Effector memory CD8-positive, alpha-beta T cell (primary cell): ENCODE data around the gene TTC9B.

Source experiments
- ATAC-seq: fragments of 150-1000 bp; cut with Tn5 transposase; replicated peaks from 2 replicates; pipeline ENCODE4 v1.10.0; 2021; ENCODE audit warnings: mild to moderate bottlenecking, moderate library complexity
- DNase-seq, 3 experiments: peaks; one replicate each; pipeline ENCODE4 v3.0.0; 2021
- H3K27ac Mint-ChIP-seq, 2 donors: one replicate each; pipeline ENCODE4 v1.8.0; 2022; ENCODE audit warnings: mild to moderate bottlenecking in 2 of 2, mixed read lengths in 2 of 2, moderate library complexity in 2 of 2
- H3K27me3 Mint-ChIP-seq, 2 donors: one replicate each; pipeline ENCODE4 v1.8.0; 2022; ENCODE audit warnings: mixed read lengths in 2 of 2
- H3K36me3 Mint-ChIP-seq: one replicate; pipeline ENCODE4 v1.8.0; 2022; ENCODE audit warnings: mild to moderate bottlenecking, moderate library complexity, mixed read lengths; ENCODE audit not compliant: insufficient read depth
- H3K4me1 Mint-ChIP-seq, 2 donors: one replicate each; pipeline ENCODE4 v1.8.0; 2022; ENCODE audit warnings: low read depth in 2 of 2, mixed read lengths in 2 of 2
- H3K4me3 Mint-ChIP-seq, 2 donors: one replicate each; pipeline ENCODE4 v1.8.0; 2022; ENCODE audit warnings: mild to moderate bottlenecking in 2 of 2, mixed read lengths in 2 of 2, moderate library complexity in 2 of 2
- H3K9me3 Mint-ChIP-seq, 2 donors: one replicate each; pipeline ENCODE4 v1.8.0; 2022; ENCODE audit warnings: mixed read lengths in 2 of 2

The TTC9B gene

GRCh38 chr19:40255619-40256166 is 37.5 kb upstream of the TTC9B start:
- ATAC-seq = no peak
- no peaks in the 10 kb centered on the region for H3K9me3 Mint-ChIP-seq
- H3K4me1 Mint-ChIP-seq = peaks cover 20 to 28% of the 10 kb centered on the region in 2 donors
- DNase-seq = no peak
- H3K4me3 Mint-ChIP-seq = no peak overlapping the region
- no peaks in the 10 kb centered on the region for H3K27me3 Mint-ChIP-seq
- peak overlapping the region; percentile 81 to 88 for H3K27ac Mint-ChIP-seq
- peaks cover 54% of the 10 kb centered on the region for H3K36me3 Mint-ChIP-seq

- H3K27ac Mint-ChIP-seq = peak overlapping the region; percentile 81 to 88
- ATAC-seq = no peak
- peaks cover 21 to 32% of the 10 kb centered on the region in 2 donors for H3K4me1 Mint-ChIP-seq
- no peak for DNase-seq
- no peaks in the 10 kb centered on the region for H3K9me3 Mint-ChIP-seq
- peaks cover 53% of the 10 kb centered on the region for H3K36me3 Mint-ChIP-seq
- no peaks in the 10 kb centered on the region for H3K27me3 Mint-ChIP-seq
- H3K4me3 Mint-ChIP-seq = no peak overlapping the region
These were observed 36.7 kb upstream of the TTC9B start for GRCh38 chr19:40254714-40255418.

GRCh38 chr19:40253611-40254092 is 35.5 kb upstream of the TTC9B start:
- peaks cover 21 to 31% of the 10 kb centered on the region in 2 donors for H3K4me1 Mint-ChIP-seq
- H3K27me3 Mint-ChIP-seq = no peaks in the 10 kb centered on the region
- DNase-seq = no peak
- H3K36me3 Mint-ChIP-seq = peaks cover 61% of the 10 kb centered on the region
- peak overlapping the region; percentile 27 to 75 for H3K27ac Mint-ChIP-seq
- H3K4me3 Mint-ChIP-seq = no peak overlapping the region
- H3K9me3 Mint-ChIP-seq = no peaks in the 10 kb centered on the region
- ATAC-seq = no peak

GRCh38 chr19:40252395-40252794 is 34.2 kb upstream of the TTC9B start:
- ATAC-seq (no peak), DNase-seq (no peak)
- peaks cover 32 to 34% of the 10 kb centered on the region in 2 donors for H3K4me1 Mint-ChIP-seq
- no peaks in the 10 kb centered on the region for H3K9me3 Mint-ChIP-seq
- peak overlapping the region; percentile 27 to 29 for H3K27ac Mint-ChIP-seq
- H3K36me3 Mint-ChIP-seq = peaks cover 56% of the 10 kb centered on the region
- no peaks in the 10 kb centered on the region for H3K27me3 Mint-ChIP-seq
- H3K4me3 Mint-ChIP-seq = no peak overlapping the region

- H3K4me1 Mint-ChIP-seq = peaks cover 33 to 34% of the 10 kb centered on the region in 2 donors
- H3K27me3 Mint-ChIP-seq = no peaks in the 10 kb centered on the region
- no peak for ATAC-seq
- no peak for DNase-seq
- H3K4me3 Mint-ChIP-seq = no peak overlapping the region
- no peaks in the 10 kb centered on the region for H3K9me3 Mint-ChIP-seq
- peak overlapping the region in 1 of 2 donors; percentile 29 for H3K27ac Mint-ChIP-seq
- H3K36me3 Mint-ChIP-seq = peaks cover 56% of the 10 kb centered on the region
These were observed 33.8 kb upstream of the TTC9B start for GRCh38 chr19:40251991-40252390.

GRCh38 chr19:40251244-40251643 is 33.1 kb upstream of the TTC9B start:
- Mint-ChIP-seq H3K27ac (no peak overlapping the region), H3K4me3 (no peak overlapping the region), H3K4me1 (peaks cover 34% of the 10 kb centered on the region in 2 donors), H3K36me3 (peaks cover 57% of the 10 kb centered on the region), H3K9me3 (no peaks in the 10 kb centered on the region), H3K27me3 (no peaks in the 10 kb centered on the region)
- ATAC-seq (no peak), DNase-seq (no peak)

GRCh38 chr19:40249781-40250180 is 31.6 kb upstream of the TTC9B start:
- no peak for DNase-seq
- Mint-ChIP-seq H3K4me1 (peaks cover 26 to 32% of the 10 kb centered on the region in 2 donors), H3K9me3 (no peaks in the 10 kb centered on the region), H3K36me3 (peaks cover 52% of the 10 kb centered on the region), H3K27me3 (no peaks in the 10 kb centered on the region), H3K4me3 (no peak overlapping the region), H3K27ac (peak overlapping the region; percentile 56 to 57)
- ATAC-seq = no peak

GRCh38 chr19:40249201-40249600 is 31.0 kb upstream of the TTC9B start:
- no peaks in the 10 kb centered on the region for H3K27me3 Mint-ChIP-seq
- H3K4me3 Mint-ChIP-seq = no peak overlapping the region
- H3K9me3 Mint-ChIP-seq = no peaks in the 10 kb centered on the region
- ATAC-seq (no peak), DNase-seq (no peak)
- H3K36me3 Mint-ChIP-seq = peaks cover 50% of the 10 kb centered on the region
- peaks cover 26 to 32% of the 10 kb centered on the region in 2 donors for H3K4me1 Mint-ChIP-seq
- peak overlapping the region; percentile 56 to 57 for H3K27ac Mint-ChIP-seq

GRCh38 chr19:40247735-40248262 is 29.6 kb upstream of the TTC9B start:
- peaks cover 26 to 27% of the 10 kb centered on the region in 2 donors for H3K4me1 Mint-ChIP-seq
- H3K27ac Mint-ChIP-seq = peak overlapping the region; percentile 83 to 89
- no peak overlapping the region for H3K4me3 Mint-ChIP-seq
- DNase-seq (no peak), ATAC-seq (no peak)
- no peaks in the 10 kb centered on the region for H3K9me3 Mint-ChIP-seq
- peaks cover 41% of the 10 kb centered on the region for H3K36me3 Mint-ChIP-seq
- H3K27me3 Mint-ChIP-seq = no peaks in the 10 kb centered on the region

GRCh38 chr19:40247178-40247577 is 29.0 kb upstream of the TTC9B start:
- no peak overlapping the region for H3K4me3 Mint-ChIP-seq
- peaks cover 45% of the 10 kb centered on the region for H3K36me3 Mint-ChIP-seq
- no peak for ATAC-seq
- no peaks in the 10 kb centered on the region for H3K27me3 Mint-ChIP-seq
- no peaks in the 10 kb centered on the region for H3K9me3 Mint-ChIP-seq
- no peak for DNase-seq
- peaks cover 21 to 24% of the 10 kb centered on the region in 2 donors for H3K4me1 Mint-ChIP-seq
- H3K27ac Mint-ChIP-seq = no peak overlapping the region

GRCh38 chr19:40246292-40247073 is 28.3 kb upstream of the TTC9B start:
- H3K4me1 Mint-ChIP-seq = peaks cover 20 to 24% of the 10 kb centered on the region in 2 donors
- no peaks in the 10 kb centered on the region for H3K9me3 Mint-ChIP-seq
- no peak for ATAC-seq
- peak overlapping the region in 1 of 2 donors; percentile 76 for H3K27ac Mint-ChIP-seq
- H3K36me3 Mint-ChIP-seq = peaks cover 49% of the 10 kb centered on the region
- no peaks in the 10 kb centered on the region for H3K27me3 Mint-ChIP-seq
- no peak overlapping the region for H3K4me3 Mint-ChIP-seq
- no peak for DNase-seq

- ATAC-seq (no peak), DNase-seq (no peak)
- H3K36me3 Mint-ChIP-seq = peaks cover 54% of the 10 kb centered on the region
- no peak overlapping the region for H3K4me3 Mint-ChIP-seq
- H3K4me1 Mint-ChIP-seq = peaks cover 20 to 24% of the 10 kb centered on the region in 2 donors
- H3K27me3 Mint-ChIP-seq = no peaks in the 10 kb centered on the region
- H3K9me3 Mint-ChIP-seq = no peaks in the 10 kb centered on the region
- peak overlapping the region in 1 of 2 donors; percentile 5 for H3K27ac Mint-ChIP-seq
These were observed 27.4 kb upstream of the TTC9B start for GRCh38 chr19:40245506-40246128.
